ENCODE results near the gene PCDH8. TPM values are rescaled to one million over a fixed set of nuclear protein-coding genes. Genes with fewer than 3 reads are reported as not detected.

Gene PCDH8
- total and polyA plus RNA-seq, 2 experiments from 2014 or later, result 0.36 to 1.7 TPM

- no peaks in the 10 kb centered on the region for H3K36me3 Mint-ChIP-seq (ENCODE audit: low read depth)
- Histone ChIP-seq H3K36me3 (ENCODE audit: insufficient read depth) (no peaks in the 10 kb centered on the region), H3K4me2 (no peak overlapping the region), H3K4me1 (ENCODE audit: insufficient read depth) (peaks cover 6% of the 10 kb centered on the region; the same call in 1 of the 2 replicates), H3K27me3 (ENCODE audit: insufficient read depth) (no peaks in the 10 kb centered on the region), H3K9me2 (ENCODE audit: insufficient read depth) (no peaks in the 10 kb centered on the region), H3K79me2 (replicated peaks; ENCODE audit: insufficient read depth) (no peaks in the 10 kb centered on the region), H2AFZ (no peak overlapping the region), H3K27ac (ENCODE audit: low read depth) (no peak overlapping the region), H3F3A (replicated peaks; ENCODE audit: low read depth) (no peaks in the 10 kb centered on the region), H3K4me3 (no peak overlapping the region), H4K20me1 (replicated peaks; ENCODE audit: insufficient read depth) (0 out of 2 replicates have a peak, but pooled peaks cover 4% of the 10 kb centered on the region)
- no peaks in the 10 kb centered on the region for H3K9me3 Mint-ChIP-seq
- peaks cover 24% of the 10 kb centered on the region for H3K4me1 Mint-ChIP-seq
- TF ChIP-seq EZH2 (IDR thresholded peaks at IDR 0.05; ENCODE audit: low read depth, unreplicated experiment), result no peak
- DNase-seq (ENCODE audit: low spot score) (no peak), ATAC-seq (no peak)
- H3K27me3 Mint-ChIP-seq (ENCODE audit: insufficient read depth, low read depth, poor library complexity), result peaks cover 5% of the 10 kb centered on the region
- no peak overlapping the region for H3K27ac Mint-ChIP-seq
- H3K4me3 Mint-ChIP-seq, result no peak overlapping the region
Observed at GRCh38 chr13:52837850-52838249, 10.6 kb downstream of the PCDH8 start.

GRCh38 chr13:52835071-52835839 is 13.2 kb downstream of the PCDH8 start:
- Histone ChIP-seq H3K79me2 (replicated peaks; ENCODE audit: insufficient read depth) (no peaks in the 10 kb centered on the region), H3K4me3 (no peak overlapping the region), H3K4me1 (ENCODE audit: insufficient read depth) (peaks cover 16% of the 10 kb centered on the region; the same call in 1 of the 2 replicates), H3F3A (replicated peaks; ENCODE audit: low read depth) (no peaks in the 10 kb centered on the region), H3K9me2 (ENCODE audit: insufficient read depth) (no peaks in the 10 kb centered on the region), H3K27ac (ENCODE audit: low read depth) (no peak overlapping the region), H3K36me3 (ENCODE audit: insufficient read depth) (no peaks in the 10 kb centered on the region), H4K20me1 (replicated peaks; ENCODE audit: insufficient read depth) (no peaks in the 10 kb centered on the region), H2AFZ (no peak overlapping the region), H3K4me2 (no peak overlapping the region), H3K27me3 (ENCODE audit: insufficient read depth) (no peaks in the 10 kb centered on the region)
- Mint-ChIP-seq H3K27ac (no peak overlapping the region), H3K27me3 (ENCODE audit: insufficient read depth, low read depth, poor library complexity) (peaks cover 5% of the 10 kb centered on the region), H3K36me3 (ENCODE audit: low read depth) (no peaks in the 10 kb centered on the region), H3K9me3 (no peaks in the 10 kb centered on the region), H3K4me1 (peaks cover 32% of the 10 kb centered on the region), H3K4me3 (no peak overlapping the region)
- no peak for DNase-seq (ENCODE audit: low spot score)
- no peak for TF ChIP-seq POLR2AphosphoS5 (IDR thresholded peaks at IDR 0.05; ENCODE audit: low read depth)
- TF ChIP-seq CREB1 (CRISPR knock-in tag; IDR thresholded peaks at IDR 0.05; ENCODE audit: low read depth), result no peak
- no peak for TF ChIP-seq EZH2 (IDR thresholded peaks at IDR 0.05; ENCODE audit: low read depth, unreplicated experiment)
- no peak for TF ChIP-seq ZNF331 (CRISPR knock-in tag; IDR thresholded peaks at IDR 0.05; ENCODE audit: low read depth)
- ATAC-seq, result no peak

- H3K27me3 ChIP-seq (ENCODE audit: insufficient read depth), result no peaks in the 10 kb centered on the region
- Mint-ChIP-seq H3K4me3 (no peak overlapping the region), H3K27me3 (ENCODE audit: insufficient read depth, low read depth, poor library complexity) (peaks cover 5% of the 10 kb centered on the region), H3K4me1 (peaks cover 25% of the 10 kb centered on the region), H3K36me3 (ENCODE audit: low read depth) (no peaks in the 10 kb centered on the region), H3K27ac (no peak overlapping the region), H3K9me3 (no peaks in the 10 kb centered on the region)
- H4K20me1 ChIP-seq (replicated peaks; ENCODE audit: insufficient read depth), result no peaks in the 10 kb centered on the region
- H3K4me2 ChIP-seq, result no peak overlapping the region
- no peaks in the 10 kb centered on the region for H3F3A ChIP-seq (replicated peaks; ENCODE audit: low read depth)
- H3K4me1 ChIP-seq (ENCODE audit: insufficient read depth), result peaks cover 16% of the 10 kb centered on the region; the same call in 1 of the 2 replicates
- H2AFZ ChIP-seq, result peak overlapping the region; percentile 69
- ATAC-seq, result no peak
- DNase-seq (ENCODE audit: low spot score), result no peak
- no peak overlapping the region for H3K4me3 ChIP-seq
- TF ChIP-seq ZNF462 (CRISPR knock-in tag; IDR thresholded peaks at IDR 0.05), result no peak
- TF ChIP-seq CTCF (conservative IDR thresholded peaks at IDR 0.05; ENCODE audit: low read depth in 2 of 2), result no peak
- no peaks in the 10 kb centered on the region for H3K79me2 ChIP-seq (replicated peaks; ENCODE audit: insufficient read depth)
- H3K9me2 ChIP-seq (ENCODE audit: insufficient read depth), result no peaks in the 10 kb centered on the region
- no peaks in the 10 kb centered on the region for H3K36me3 ChIP-seq (ENCODE audit: insufficient read depth)
- no peak overlapping the region for H3K27ac ChIP-seq (ENCODE audit: low read depth)
Observed at GRCh38 chr13:52833296-52833875, 15.1 kb downstream of the PCDH8 start.
